SU-DHL-6 (cell line): Measurements from ENCODE around the gene CD36.

Experiments
- EZH2phosphoT487 ChIP-seq: fragments of 200-600 bp; sonication (generic), shearing (Covaris generic); conservative IDR thresholded peaks from 2 replicates; pipeline ENCODE4 v1.6.1; 2018; ENCODE audit warnings: mild to moderate bottlenecking, antibody characterized with exemption, low read length, moderate library complexity, mixed read lengths
- TF ChIP-seq, protein P1 (sequence below): fragments of 200-600 bp; sonication (generic); IDR thresholded peaks from one replicate; pipeline ENCODE4 v1.5.1; 2017; ENCODE audit warnings: antibody characterized with exemption, mild to moderate bottlenecking, low read length, moderate library complexity; ENCODE audit not compliant: insufficient read depth, poor library complexity, severe bottlenecking

DNA sequence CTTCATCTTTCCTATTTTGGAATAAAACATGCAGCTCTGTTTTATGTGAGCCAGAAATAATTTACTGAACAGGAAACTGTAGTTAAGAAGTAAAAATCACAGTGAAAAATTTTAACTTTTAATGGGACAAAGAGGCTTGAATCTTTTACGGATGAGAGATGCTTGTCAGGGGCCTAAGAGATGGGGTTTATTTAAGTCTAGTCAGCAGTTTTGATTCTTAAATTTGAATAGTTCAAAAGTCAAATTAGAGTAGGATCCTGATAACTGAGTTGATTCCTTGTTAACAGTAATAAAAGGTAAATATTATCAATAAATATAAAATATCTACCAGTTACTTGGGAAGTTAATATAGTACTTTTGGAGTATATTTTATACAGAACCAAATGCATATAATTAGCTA is 24.9 kb upstream of the CD36 start:
- TF ChIP-seq, protein P1, sequence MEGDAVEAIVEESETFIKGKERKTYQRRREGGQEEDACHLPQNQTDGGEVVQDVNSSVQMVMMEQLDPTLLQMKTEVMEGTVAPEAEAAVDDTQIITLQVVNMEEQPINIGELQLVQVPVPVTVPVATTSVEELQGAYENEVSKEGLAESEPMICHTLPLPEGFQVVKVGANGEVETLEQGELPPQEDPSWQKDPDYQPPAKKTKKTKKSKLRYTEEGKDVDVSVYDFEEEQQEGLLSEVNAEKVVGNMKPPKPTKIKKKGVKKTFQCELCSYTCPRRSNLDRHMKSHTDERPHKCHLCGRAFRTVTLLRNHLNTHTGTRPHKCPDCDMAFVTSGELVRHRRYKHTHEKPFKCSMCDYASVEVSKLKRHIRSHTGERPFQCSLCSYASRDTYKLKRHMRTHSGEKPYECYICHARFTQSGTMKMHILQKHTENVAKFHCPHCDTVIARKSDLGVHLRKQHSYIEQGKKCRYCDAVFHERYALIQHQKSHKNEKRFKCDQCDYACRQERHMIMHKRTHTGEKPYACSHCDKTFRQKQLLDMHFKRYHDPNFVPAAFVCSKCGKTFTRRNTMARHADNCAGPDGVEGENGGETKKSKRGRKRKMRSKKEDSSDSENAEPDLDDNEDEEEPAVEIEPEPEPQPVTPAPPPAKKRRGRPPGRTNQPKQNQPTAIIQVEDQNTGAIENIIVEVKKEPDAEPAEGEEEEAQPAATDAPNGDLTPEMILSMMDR = no peak
- TF ChIP-seq EZH2phosphoT487 = no peak
